Hematopoietic multipotent progenitor cell treated with erythropoietin and hydrocortisone succinate and interleukin-3 and kit ligand, for 17 days (in vitro differentiated cells): ENCODE measurements around the gene MND1.
A peak's percentile ranks its signal among the peaks of the same experiment; 100 is the strongest.

Source experiments
- DNase-seq: peaks from one replicate; pipeline ENCODE4 v3.0.0-alpha.2; 2015; ENCODE audit warnings: low spot score

The MND1 gene

DNA sequence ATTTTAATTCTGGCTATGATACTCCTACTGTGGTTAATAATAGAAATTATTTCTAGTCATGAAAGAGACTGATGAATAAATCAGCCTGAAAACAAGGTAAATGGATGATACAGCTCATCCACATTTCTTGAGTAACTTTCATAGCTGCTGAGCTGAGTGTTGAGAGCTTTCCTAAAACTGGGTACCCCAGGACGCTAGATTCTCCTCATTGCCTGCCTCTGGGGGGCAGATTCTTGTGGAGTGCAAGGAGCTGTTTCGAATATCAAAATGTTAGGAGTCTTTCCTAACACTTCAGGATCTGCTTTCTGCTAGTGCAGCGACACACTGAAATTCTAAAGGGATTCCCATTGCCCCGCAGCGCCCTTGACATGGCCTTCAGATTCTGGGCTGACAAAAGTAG, 2.1 kb downstream of the MND1 start:
- no peak for DNase-seq

DNA sequence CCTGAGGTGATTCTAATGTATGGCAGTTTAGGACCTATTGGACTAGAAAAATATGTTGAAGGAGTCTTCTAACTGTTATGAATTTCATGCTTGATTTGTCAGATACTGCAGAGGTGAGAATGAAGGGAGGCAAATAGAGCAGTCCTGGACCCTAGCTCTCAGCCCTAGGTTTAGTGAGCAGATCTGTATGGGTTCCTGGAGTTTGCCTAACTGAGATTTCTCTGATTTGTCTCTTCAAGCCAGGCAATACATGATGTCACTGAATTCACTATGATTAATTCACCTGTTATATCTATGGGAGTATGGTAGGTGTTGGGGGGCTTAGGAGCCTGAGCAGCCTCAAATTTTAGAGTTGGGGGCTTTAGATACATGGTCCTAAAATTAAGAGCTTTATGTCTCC, 2.6 kb downstream of the MND1 start:
- no peak for DNase-seq

DNA sequence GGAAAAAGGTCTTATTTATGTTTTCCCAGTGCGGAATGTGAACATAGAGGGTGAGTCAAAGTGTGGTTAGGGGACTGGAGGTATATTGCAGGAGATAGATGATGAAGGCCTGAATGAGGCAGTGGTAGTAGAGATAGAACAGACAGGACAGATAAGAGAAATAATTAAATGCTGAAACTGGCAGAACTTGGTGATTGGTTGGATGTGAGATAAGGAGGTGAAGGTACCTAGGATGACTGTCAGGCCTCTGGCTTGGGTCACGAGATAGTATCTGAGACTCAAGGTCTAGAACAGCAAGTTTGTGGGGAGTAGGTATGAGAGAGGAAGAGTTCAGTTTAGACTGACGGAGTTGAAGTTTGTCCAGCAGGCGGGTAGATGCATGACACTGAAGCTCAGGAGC, 3.5 kb downstream of the MND1 start:
- DNase-seq: no peak

DNA sequence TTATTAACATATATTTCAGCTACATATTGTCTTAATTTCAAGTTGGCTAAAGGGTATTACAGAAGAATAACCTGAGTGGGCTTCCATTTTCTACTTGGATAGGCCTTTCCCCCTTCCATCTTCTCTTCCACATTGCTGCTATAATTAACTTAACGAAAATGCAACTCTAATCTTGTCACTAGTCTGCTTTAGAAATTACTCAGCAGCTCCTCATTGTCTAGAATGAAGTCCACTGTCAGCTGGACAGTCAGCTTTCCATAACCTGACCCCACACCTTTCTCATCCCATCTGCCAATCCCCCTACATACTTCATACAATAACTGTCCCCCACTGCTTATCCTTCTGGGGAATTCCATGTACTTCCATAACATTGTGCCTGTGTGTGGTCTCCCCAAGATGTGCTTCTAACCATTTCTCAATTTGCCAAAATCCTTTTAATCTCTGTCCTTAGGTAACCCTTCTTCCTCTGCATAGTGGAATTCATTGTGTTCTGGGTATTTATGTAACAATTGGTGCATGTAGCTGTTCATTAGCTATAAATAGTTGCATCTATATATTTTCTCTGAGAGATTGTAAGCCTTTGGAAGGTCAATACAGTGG, 4.8 kb downstream of the MND1 start:
- DNase-seq: no peak

DNA sequence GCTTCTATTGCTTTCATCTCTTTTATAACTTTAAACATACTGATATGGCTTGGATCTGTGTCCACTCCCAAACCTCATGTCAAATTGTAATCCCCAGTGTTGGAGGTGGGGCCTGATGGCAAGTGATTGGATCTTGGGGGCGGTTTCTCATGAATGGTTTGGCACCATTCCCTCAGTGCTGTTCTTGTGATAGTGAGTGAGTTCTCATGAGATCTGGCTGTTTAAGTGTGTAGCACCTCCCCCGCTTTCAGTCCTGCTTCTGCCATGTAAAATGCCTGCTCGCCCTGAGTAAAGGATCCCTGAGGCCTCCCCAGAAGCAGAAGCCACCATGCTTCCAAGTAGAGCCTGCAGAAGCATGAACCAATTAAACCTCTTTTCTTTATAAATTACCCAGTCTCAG, 17.7 kb downstream of the MND1 start:
- DNase-seq: peak; percentile 23

DNA sequence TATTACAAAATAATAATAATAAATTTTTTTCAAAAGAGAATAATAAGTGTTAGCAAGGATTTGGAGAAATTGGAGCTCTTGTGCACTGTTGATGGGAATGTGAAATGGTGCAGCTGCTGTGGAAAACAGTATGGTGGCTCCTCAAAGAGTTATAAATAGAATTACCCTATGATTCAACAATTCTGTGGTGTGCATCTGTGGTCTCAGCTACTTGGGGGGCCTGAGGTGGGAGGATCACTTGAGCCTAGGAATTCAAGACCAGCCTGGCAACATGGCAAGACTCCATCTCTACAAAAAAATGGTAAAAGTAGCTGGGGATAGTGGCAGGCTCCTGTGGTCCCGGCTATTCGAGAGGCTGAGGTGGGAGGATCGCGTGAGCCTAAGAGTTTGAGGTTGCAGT, 19.6 kb downstream of the MND1 start:
- no peak for DNase-seq

DNA sequence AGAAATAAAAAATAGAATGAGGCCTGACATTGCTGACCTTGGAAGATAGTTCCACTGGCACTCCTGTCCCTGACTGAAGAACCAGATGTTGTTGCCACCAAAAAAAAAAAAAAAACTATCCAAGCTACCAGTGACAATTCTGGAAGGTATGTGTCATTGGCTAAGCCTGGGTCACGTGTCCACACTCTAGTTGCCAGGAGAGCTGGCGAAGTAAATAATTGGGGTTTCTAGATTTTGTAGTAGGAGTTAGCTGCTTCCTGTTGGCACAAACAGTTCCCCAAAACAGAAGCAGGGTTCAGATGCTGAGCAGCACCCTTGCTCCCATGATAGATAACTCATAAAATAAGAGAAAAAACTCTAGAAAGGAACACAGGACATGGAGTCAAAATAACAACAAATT, 20.5 kb downstream of the MND1 start:
- no peak for DNase-seq

DNA sequence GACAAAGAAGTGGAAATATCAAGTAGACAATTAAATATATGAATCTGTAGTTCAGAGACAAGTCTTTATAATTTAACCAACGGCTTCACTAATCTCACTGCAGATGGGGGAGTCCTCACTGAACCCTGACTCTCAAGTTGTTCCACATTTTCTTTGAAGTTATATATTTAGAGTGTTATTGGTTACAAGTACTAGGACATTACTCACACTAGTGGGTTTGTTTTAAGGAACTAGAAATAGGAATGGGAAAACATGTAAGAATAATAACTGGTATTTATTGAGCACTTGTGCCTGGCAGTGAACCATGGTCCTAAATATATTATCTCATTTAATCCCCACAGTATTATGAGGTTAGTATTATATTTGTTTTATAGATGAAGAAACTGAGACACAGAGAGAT, 22.0 kb downstream of the MND1 start:
- DNase-seq: no peak

DNA sequence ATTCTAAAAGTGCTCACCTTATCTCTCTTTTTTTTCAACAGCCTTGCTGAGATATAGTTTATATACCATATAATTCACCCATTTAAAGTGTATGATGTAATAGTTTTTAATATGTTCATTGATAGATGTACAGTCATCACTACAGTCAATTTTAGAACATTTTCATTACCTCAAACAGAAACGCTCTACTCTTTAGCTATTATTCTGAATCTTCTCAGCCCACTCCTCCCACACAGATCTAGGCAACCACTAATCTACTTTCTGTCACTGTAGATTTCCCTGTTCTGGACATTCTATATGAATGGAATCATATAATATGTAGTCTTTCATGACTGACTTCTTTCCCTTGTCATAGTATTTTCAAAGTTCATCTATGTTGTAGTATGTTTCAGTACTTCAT, 22.6 kb downstream of the MND1 start:
- DNase-seq: no peak

DNA sequence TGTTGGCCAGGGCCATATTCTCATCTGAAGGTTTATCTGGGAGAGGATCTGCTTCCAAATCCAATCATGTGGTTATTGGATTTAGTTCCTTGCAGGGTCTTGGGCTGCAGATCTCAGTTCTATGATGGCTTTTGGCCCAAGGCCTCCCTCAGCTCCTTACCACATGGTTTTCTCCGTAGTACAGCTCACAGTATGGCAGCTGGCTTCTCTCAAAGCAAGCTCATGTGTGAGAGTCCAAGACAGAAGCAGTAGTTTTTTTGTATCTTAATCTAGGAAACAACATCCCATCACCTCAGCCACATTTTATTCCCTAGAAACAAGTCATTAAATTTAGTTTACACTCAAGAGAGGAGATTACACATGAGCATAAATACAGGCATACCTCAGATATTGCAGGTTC, 24.5 kb downstream of the MND1 start:
- DNase-seq: no peak

DNA sequence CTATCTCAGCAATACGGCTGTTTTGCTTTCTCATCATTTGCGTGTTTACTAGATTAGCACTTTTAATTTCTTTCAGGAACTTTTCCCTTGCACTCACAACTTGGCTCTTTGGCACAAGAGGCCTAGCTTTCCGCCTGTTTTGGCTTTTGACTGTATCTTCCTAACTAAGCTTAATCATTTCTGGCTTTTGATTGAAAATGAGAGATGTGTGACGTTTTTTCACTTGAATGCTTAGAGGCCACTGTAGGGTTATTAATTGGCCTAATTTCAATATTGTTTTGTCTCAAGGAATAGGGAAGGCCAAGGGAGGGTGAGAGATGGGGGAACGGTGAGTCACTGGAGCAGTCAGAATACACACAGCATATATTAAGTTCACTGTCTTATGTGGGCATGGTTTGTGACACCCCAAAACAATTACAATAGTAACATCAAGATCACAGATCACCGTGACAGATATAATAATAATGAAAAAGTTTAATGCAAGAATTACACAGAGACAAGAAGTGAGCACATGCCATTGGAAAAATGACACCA, 27.3 kb downstream of the MND1 start:
- DNase-seq: no peak

DNA sequence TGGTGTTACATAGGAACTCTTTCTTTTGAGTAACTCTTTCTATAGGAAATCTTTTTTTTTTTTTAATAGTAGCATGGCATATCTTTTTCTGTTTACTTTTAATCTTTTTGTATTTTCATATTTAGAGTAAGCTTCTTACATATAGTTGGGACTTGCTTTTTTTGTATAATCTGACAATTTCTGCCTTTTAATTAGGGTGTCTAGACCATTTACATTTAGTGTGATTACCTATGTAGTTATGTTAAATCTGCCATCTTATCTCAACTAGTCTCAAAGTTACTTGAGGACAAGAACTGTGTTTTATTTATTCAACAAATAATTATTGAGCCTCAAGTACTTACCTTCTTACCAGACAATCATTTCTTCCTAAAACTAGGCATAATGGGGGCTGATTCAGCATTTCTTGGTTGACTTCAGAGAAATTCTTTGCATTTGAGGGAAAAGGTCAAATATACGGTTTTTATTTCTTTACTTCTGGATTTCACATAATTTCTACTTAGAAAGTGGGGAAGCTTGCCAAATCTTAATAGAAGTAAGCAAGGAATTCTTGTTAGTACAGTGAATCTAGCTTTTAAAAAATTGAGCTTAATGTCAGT, 28.6 kb downstream of the MND1 start:
- no peak for DNase-seq

DNA sequence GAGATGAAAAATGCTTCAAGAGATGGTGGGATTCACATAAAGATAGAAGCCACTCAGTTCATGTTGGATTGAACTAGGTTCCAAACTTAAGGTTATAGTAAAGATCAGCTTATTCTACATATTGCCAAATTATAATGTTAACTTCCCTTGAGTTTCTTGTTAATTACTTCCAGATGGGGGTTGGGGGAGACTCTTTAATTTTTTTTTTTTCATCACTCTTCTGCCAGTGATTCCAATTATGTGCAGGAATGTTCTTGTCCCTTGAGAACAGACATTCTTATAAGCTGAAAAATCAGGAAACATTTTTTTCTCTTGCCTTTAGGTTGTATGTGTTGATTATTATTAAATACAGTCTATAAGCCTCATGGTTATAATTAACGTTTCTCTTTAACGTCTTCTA, 30.0 kb downstream of the MND1 start:
- DNase-seq: no peak

DNA sequence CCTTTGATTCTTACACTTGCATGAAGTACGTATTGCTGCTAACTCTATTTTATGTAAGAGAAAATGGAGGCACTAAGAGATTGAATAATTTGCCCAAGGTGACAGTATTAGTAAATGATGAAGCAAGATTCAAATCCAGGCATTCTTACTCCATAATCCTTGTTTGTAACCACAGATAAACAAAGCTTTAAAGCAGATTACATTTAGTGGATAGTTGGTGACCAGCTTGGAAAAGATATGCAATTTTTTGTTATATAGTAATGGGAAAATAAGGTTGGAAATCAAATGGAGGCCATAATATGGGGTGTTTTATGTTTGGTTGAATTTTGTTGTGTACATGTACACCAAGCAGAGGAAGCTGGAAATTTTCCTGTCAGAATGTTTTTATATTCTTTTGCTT, 30.8 kb downstream of the MND1 start:
- DNase-seq: no peak

DNA sequence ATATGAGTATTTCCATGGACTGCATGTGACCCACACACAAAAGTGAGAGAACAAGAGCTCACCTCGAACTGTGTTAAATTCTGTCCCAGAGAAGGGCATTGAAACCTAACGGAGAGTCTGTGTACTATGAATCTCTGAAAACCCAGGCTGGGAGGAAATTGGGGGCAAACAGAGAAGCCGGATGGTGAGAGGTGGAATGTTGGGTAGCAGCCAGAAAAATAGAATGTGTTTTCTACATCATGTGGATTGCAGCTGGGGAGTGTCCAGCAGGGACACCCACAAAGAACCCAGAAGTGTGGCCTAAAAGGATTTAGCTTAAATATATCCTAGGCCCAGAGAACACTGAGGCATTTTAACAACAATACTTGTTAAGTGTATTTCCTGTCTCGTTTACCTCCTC, 38.6 kb downstream of the MND1 start:
- DNase-seq: no peak

DNA sequence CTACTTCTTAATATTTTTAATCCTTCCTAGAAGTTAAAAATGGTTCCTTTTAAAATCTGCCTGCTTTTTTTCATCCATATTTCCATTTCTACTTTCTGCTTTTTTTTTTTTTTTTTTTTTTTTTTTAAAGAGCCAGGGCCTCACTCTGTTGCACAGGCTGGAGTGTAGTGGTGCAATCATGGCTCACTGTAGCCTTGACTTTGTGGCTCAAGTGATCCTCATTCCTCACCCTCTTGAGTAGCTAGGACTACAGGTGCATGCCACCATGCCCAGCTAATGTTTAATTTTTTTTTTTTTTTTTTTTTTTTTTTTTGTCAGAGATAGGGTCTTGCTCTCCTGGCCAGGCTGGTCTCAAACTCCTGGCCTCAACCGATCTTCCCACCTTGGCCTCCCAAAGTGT, 39.7 kb downstream of the MND1 start:
- DNase-seq: no peak

DNA sequence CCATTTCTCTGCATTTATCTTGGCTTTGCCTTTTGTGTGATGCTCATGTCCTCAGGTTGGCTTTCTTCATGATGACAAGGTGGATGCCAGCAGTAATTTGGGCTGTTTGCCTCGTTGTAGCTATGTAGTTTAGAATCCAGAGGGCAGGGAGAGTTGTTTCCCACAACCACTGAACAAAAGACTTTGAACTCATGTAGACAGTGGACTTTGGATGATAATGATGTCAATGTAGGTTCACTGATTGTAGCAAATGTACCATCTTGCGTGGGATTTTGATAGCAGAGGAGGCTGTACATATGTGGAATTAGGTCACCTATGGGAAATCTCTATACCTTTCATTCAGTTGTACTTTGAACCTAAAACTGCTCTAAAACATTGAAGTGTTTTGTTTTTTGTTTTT, 41.3 kb downstream of the MND1 start:
- no peak for DNase-seq

DNA sequence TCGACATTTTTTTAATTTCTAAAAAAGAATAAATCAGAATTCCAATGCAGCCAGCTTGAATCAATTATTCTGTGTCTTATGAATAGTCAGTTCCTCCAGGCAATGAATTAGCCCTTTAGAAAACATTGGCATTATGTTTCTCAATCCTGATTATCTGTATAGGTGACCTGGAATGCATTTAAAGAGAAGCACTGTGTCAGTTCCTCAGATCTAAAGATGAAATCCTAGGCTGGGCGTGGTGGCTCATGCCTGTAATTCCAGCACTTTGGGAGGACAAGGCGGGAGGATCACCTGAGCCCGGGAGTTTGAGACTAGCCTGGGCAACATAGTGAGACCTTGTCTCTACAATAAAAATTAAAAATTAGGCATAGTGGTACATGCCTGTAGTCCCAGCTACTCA, 43.5 kb downstream of the MND1 start:
- no peak for DNase-seq

DNA sequence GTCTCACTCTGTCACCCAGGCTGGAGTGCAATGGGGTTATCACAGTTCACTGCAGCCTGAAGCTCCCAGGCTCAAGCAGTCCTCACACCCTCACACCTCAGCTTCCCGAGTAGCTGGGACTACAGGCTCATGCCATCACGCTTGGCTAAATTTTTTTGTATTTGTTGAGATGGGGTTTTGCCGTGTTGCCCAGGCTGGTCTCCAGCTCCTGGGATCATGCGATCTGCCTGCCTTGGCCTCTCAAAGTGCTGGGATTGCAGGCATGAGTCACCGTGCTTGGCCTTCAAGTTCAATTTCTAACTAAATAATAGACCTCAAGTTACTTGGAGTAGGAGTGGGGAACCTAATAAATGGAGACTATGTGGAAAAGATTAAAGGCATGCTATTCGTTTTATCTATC, 48.9 kb downstream of the MND1 start:
- no peak for DNase-seq

DNA sequence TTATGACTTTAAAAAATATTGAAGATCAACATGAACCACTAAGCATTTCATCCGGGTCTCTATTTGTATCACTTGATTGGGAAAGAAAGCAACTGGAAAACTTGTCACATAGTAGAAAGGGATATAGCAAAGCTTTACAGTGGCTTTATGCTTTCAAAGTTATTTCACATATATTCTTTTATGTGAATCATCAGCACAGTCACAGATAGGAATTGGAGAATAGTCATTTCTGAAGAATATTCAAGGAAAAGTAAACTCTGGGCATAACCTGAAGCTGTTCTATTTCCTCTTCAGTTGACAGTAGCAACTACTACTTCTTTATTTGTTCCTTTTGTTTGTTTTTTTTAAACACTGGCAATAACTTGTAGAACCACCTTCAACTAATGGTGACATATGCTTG, 50.5 kb downstream of the MND1 start:
- DNase-seq: no peak

DNA sequence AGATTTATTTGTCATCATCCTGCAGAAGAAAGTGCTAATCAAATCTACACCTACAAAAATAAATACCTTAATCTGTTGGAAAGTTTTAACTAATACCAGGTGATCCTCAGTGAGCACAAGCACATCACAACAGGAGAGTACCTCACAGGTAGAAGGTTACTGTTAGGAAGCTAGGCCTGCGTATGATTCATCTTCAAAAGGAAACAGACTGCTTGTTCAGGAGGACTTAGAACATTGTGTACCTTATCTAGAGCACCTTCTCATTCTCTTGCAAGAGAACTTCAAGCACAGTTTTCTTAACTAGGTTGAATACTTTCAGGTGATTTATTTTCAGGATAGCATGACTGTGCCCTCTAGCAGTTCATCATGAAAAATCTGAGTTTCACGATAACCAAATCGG, 54.2 kb downstream of the MND1 start:
- no peak for DNase-seq

DNA sequence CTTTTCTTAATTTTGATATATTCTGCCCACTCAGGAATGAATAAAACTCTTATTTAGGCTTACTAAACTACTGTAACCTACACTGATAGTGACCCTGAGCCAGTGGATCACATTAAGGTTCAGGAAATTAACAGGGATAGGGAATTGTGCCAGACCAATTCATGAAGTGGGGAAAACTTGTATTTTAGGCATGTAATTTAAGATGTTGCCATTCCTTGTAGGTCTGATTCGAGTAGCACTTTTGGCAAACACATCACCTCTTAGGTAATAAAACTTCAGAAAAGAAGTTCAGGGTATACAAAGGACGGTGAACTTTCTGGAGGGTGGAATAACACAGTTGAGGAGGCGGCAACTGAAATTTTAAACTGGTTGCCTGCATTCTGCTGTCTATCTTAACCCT, 54.9 kb downstream of the MND1 start:
- DNase-seq: no peak

DNA sequence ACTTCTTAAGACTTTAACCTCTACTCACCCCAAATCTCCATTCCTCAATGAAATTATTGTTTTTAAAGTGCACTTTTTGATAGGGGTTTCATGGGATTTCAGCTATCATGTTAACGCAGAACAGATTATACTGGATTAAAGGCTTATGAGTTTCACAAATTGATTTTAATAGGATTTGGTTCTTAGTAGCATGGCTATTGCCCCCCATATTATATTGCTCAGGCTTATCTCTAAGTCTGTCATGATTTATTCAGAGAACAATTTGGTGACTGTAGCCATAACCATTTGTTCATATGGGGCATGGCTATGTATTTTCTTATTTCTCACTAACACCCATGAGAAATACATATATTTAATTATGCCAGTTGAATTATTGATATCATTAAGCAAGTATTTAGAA, 57.0 kb downstream of the MND1 start:
- no peak for DNase-seq

DNA sequence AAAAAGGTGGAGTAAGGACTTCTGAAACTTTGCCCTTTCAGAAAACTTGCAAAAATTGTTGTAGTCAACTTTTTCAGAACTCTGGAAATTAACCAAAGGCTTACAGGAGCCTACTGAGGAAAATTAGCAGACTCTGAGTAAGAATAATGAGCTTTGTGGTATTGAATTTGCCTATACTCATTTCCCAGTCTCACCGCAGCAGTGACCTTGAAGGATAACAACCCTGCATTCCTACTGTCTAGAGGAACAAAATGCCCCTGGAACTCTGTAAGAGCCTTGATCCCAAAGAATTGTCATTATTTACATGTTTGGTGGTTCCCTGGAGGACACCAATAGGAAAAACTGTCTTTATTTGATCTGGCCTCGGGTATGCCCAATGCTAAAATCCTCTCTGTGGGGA, 57.9 kb downstream of the MND1 start:
- DNase-seq: no peak
